A673 (cell line): ENCODE measurements around the gene BBS1.

Experiments used
- EZH2 ChIP-seq: fragments of 200-600 bp; sonication (generic); IDR thresholded peaks from 2 replicates; pipeline ENCODE4 v1.6.1; 2017; ENCODE audit warnings: borderline replicate concordance, low read depth, mild to moderate bottlenecking, mixed read lengths, antibody characterized with exemption, low read length; ENCODE audit not compliant: poor library complexity, severe bottlenecking
- TF ChIP-seq, protein P1 (sequence below): fragments of 300-800, 200-600 bp; sonication (generic); conservative IDR thresholded peaks from 2 replicates; pipeline ENCODE4 v1.5.1; 2017; ENCODE audit warnings: low read depth, mild to moderate bottlenecking, antibody characterized with exemption, low read length, moderate library complexity, mixed read lengths

- TF ChIP-seq, protein P1, sequence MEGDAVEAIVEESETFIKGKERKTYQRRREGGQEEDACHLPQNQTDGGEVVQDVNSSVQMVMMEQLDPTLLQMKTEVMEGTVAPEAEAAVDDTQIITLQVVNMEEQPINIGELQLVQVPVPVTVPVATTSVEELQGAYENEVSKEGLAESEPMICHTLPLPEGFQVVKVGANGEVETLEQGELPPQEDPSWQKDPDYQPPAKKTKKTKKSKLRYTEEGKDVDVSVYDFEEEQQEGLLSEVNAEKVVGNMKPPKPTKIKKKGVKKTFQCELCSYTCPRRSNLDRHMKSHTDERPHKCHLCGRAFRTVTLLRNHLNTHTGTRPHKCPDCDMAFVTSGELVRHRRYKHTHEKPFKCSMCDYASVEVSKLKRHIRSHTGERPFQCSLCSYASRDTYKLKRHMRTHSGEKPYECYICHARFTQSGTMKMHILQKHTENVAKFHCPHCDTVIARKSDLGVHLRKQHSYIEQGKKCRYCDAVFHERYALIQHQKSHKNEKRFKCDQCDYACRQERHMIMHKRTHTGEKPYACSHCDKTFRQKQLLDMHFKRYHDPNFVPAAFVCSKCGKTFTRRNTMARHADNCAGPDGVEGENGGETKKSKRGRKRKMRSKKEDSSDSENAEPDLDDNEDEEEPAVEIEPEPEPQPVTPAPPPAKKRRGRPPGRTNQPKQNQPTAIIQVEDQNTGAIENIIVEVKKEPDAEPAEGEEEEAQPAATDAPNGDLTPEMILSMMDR, result no peak
- TF ChIP-seq EZH2, result no peak
Measured at GRCh38 chr11:66539170-66539869, 28.9 kb downstream of the BBS1 start.
